Measurements from ENCODE around the gene GSTM3. TPM values are rescaled to one million over a fixed set of nuclear protein-coding genes. Genes with fewer than 3 reads are reported as not detected.
"Not testable (repeated sequence)": the region's sequence is repeated elsewhere in the genome, so short reads cannot be mapped to it uniquely, and the experiment has no call there.

The GSTM3 gene
- total RNA-seq, 2 donors from 2014 or later = 68.5 to 73.8 TPM

DNA sequence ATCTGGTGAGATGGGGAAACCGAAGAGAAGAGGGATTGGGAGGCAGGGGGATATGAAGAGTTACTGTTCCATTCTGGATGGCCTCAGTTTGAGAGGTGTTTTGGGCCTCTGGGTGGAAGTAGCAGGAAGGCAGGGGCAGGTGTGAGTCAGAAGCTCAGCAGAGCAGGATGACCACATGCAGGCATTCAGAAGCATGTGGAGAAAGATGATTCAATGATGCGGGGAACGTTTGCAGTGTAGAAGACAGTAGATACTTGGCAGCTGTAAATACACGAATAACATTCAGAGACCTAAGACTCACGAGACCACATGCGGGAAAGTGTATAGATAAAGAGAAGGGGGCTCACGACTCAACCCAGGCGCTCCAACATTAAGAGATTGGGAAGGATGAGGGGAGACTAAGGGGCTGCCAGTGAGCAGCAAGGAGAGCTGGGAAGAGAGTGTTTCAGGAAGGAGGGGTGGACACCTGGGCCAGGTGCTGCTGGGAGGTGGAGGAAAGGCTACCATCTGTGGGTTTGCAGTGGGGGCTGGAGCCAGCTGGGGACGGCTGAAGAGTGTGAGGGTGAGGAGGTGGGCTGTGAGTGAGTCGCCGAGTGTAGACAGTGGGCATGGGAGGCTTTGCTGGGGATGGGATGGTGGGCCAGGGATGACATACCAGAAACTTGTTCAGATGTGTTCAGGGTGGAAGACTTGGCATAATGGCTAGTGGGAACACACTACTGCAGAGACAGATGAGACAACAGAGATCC, 28.7 kb upstream of the GSTM3 start:
- Histone ChIP-seq H3K4me3 (no peak overlapping the region), H3K4me1 (no peaks in the 10 kb centered on the region), H3K27ac (no peak overlapping the region), H3K27me3 (no peaks in the 10 kb centered on the region), H3K9me3 (no peaks in the 10 kb centered on the region), H3K36me3 (replicated peaks in 1 of 2; ENCODE audit: insufficient read depth in 1 of 2, low read depth in 2 of 2) (no peaks in the 10 kb centered on the region)
- WGBS, 2 donors = 80 to 85% methylated on average over 11 of the region's 11 CpGs
- intact Hi-C loops (cut with DNase I) = loop anchor here (5.0 to 10.0 kb wide), 3 partner anchors 52 to 225 kb away; partner anchors contain the start of gene GNAI3
- no peak for TF ChIP-seq CTCF (IDR thresholded peaks at IDR 0.05)
- ATAC-seq (no peak), DNase-seq (peak in 1 of 4 donors; percentile 4)

- no peak overlapping the region for H3K4me3 ChIP-seq
- ATAC-seq (no peak), DNase-seq (peak in 2 of 4 donors; percentile 7 to 9)
- H3K4me1 ChIP-seq = no peaks in the 10 kb centered on the region
- no peaks in the 10 kb centered on the region for H3K27me3 ChIP-seq
- H3K27ac ChIP-seq = no peak overlapping the region
- no peak for TF ChIP-seq POLR2A (IDR thresholded peaks at IDR 0.05)
- no peak for TF ChIP-seq CTCF (IDR thresholded peaks at IDR 0.05)
- no peaks in the 10 kb centered on the region for H3K36me3 ChIP-seq (replicated peaks in 1 of 2; ENCODE audit: insufficient read depth in 1 of 2, low read depth in 2 of 2)
- intact Hi-C loops (cut with DNase I) = no loop called here
- WGBS, 2 donors = 73 to 82% methylated on average over 7 of the region's 7 CpGs
- no peaks in the 10 kb centered on the region for H3K9me3 ChIP-seq
These were observed 28.0 kb upstream of the GSTM3 start for GRCh38 chr1:109768820-109769219.

DNA sequence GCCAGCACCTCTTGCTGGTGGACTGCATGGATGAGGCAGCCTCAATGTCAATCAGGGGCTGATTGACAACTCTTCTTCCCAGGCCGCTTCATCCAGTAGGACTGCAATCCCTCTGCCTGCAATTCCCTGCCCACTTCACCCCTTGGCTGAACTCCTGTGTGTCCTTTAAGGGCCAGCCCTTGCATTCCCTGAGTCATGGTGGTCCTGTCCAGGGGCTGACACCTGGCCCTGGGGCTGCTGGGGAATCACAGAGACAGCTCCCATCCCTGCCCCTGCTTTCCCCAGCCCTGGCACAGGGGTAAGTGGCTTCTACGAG, 27.5 kb upstream of the GSTM3 start:
- Histone ChIP-seq H3K9me3 (no peaks in the 10 kb centered on the region), H3K27ac (no peak overlapping the region), H3K4me1 (peaks cover 3% of the 10 kb centered on the region), H3K4me3 (no peak overlapping the region), H3K27me3 (no peaks in the 10 kb centered on the region), H3K36me3 (replicated peaks in 1 of 2; ENCODE audit: insufficient read depth in 1 of 2, low read depth in 2 of 2) (no peaks in the 10 kb centered on the region)
- peak in 2 of 4 donors; percentile 6 to 9 for DNase-seq
- intact Hi-C loops (cut with DNase I) = no loop called here
- WGBS, 2 donors = 59 to 90% methylated on average over 2 of the region's 2 CpGs
- no peak for ATAC-seq
- no peak for TF ChIP-seq POLR2A (IDR thresholded peaks at IDR 0.05)
- no peak for TF ChIP-seq CTCF (IDR thresholded peaks at IDR 0.05)

DNA sequence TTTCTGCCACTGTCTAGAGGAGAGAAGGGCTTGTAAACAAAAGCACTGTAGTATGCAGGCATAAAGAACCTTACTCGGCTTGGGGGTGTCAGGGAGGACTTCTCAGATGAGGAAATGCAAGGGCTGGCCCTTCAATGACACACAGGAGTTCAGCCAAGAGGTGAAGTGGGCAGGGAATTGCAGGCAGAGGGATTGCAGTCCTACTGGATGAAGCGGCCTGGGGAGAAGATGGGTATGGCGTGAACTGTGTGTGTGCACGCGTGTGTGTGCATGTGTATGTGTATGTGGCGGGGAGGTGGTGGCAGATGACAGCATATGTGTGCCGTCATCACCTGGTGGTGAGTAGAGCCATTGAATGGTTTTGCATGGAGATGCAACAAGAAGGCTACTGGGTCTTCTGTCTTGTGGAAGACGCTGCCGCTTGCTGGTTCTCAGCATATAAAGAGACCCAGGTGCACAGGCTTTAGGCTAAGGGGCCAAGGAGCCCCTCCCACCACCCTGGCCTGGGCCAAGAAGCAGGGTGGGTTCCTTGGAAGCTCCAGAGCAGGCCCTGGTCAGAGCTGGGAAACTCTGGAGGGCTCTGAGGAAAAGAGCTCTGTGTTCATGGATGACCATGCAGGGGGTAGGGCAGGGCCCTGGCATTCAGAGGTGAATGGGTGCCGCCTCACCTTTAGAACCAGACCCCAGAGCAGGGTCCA, 26.9 kb upstream of the GSTM3 start:
- DNase-seq = peak; percentile 1 to 9 (median 6)
- TF ChIP-seq POLR2A (IDR thresholded peaks at IDR 0.05) = no peak
- no peak for TF ChIP-seq CTCF (IDR thresholded peaks at IDR 0.05)
- Histone ChIP-seq H3K4me1 (peaks cover 5% of the 10 kb centered on the region), H3K36me3 (replicated peaks in 1 of 2; ENCODE audit: insufficient read depth in 1 of 2, low read depth in 2 of 2) (no peaks in the 10 kb centered on the region), H3K27me3 (no peaks in the 10 kb centered on the region), H3K9me3 (no peaks in the 10 kb centered on the region), H3K4me3 (no peak overlapping the region), H3K27ac (no peak overlapping the region)
- 80 to 85% methylated on average over 9 to 10 of the region's 10 CpGs for WGBS, 2 donors
- intact Hi-C loops (cut with DNase I) = no loop called here
- no peak for ATAC-seq

- H3K4me3 ChIP-seq; H3K9me3 ChIP-seq; intact Hi-C loops (cut with DNase I); H3K36me3 ChIP-seq (replicated peaks in 1 of 2; ENCODE audit: insufficient read depth in 1 of 2, low read depth in 2 of 2); H3K4me1 ChIP-seq; H3K27me3 ChIP-seq; ATAC-seq: not testable (repeated sequence)
- DNase-seq = peak; percentile 2 to 9 (median 6)
- 42 to 64% methylated on average over 17 of the region's 17 CpGs for WGBS, 2 donors
- H3K27ac ChIP-seq = peak overlapping the region in 1 of 4 donors; percentile 21
These were observed 26.3 kb upstream of the GSTM3 start for GRCh38 chr1:109766991-109767636.

Data from body of pancreas (tissue), 4 donors.